DMS 273 (cell line): ENCODE data around the gene PA2G4.
A peak's percentile ranks its signal among the peaks of the same experiment; 100 is the strongest.

Source experiments
- DNase-seq: peaks from one replicate; lab custom pipeline; 2025; ENCODE audit not compliant: unreplicated experiment; lab: John Stamatoyannopoulos, UW

Gene PA2G4

GRCh38 chr12:56122637-56123036 is 18.3 kb downstream of the PA2G4 start:
- peak; percentile 52 for DNase-seq

- no peak for DNase-seq
Measured at GRCh38 chr12:56124133-56124532, 19.8 kb downstream of the PA2G4 start.

GRCh38 chr12:56126732-56127239 is 22.4 kb downstream of the PA2G4 start:
- no peak for DNase-seq

- DNase-seq, result no peak
Measured at GRCh38 chr12:56127485-56127887, 23.1 kb downstream of the PA2G4 start.

- peak; percentile 99 for DNase-seq
Measured at GRCh38 chr12:56127888-56128669, 23.7 kb downstream of the PA2G4 start, which contains the start of gene ESYT1. TSS of gene ESYT1 (plus strand) at chr12:56128267. CDS start at chr12:56128320, 53 bp downstream.

DNA sequence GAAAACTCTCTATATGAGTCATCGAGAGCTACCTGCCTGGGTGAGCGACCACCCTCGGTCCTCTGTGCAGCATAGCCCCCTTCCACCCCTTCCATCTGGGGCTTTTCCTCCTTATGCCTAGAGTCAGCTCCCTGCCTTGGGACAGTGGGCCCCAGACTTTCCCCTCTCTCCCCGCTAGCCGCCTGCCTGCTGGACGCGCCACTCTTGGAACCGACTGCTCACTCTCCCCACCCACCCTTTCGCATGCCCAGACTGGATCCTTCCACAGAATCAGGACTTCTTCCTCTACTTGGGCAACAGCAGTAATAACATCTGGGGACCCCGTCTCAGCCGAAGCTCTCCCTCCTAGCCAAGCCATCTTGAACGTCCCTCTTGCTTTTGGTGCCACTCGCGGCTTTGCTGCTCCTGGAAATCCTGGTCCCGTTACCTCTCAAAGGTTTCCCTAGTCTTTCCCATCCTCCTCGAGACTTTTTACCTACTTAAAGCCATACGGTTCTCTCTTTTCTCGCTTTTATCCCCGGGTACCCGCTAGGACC is 24.4 kb downstream of the PA2G4 start:
- peak; percentile 54 for DNase-seq

DNA sequence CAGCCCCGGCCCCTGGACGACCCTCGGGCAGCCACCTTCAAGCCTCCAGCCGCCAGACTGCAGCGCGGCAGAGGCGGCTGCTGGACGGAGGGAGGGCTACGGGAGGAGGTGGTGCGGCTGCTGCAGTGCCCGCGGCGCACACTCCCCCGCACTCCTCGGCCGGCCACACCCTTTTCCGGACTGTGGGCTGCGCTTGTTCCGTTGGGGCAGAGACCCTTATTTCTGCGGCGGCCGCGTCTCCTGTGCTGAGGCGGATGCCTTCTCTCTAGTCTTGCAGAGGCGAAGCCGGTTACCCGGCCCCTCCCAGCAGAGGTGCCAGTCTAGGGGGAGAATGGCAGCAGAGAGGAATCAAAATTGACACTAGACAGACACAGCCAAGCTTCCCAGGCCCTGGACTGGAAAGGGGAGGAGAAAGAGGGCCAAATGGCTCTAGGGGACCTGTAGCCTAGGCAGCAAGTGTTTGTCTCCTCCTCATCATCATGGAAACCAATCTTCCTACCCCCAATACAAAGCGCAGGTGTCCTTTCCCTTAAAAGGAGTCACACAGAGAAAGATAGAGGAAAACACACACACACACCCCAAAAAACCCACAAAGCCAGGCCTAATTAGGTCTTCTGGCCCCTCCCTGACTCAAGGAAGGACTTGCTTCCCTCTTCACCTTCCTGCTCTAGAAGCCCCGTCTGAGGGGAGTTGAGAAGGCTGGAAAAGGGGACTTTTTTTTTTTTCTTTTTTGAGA is 25.0 kb downstream of the PA2G4 start:
- DNase-seq, result peak; percentile 55

- DNase-seq, result no peak
Measured at GRCh38 chr12:56129942-56130495, 25.7 kb downstream of the PA2G4 start.

GRCh38 chr12:56130876-56131275 is 26.5 kb downstream of the PA2G4 start:
- no peak for DNase-seq

GRCh38 chr12:56134897-56135296 is 30.5 kb downstream of the PA2G4 start:
- DNase-seq, result no peak

GRCh38 chr12:56137853-56138571 is 33.7 kb downstream of the PA2G4 start:
- DNase-seq, result no peak

DNA sequence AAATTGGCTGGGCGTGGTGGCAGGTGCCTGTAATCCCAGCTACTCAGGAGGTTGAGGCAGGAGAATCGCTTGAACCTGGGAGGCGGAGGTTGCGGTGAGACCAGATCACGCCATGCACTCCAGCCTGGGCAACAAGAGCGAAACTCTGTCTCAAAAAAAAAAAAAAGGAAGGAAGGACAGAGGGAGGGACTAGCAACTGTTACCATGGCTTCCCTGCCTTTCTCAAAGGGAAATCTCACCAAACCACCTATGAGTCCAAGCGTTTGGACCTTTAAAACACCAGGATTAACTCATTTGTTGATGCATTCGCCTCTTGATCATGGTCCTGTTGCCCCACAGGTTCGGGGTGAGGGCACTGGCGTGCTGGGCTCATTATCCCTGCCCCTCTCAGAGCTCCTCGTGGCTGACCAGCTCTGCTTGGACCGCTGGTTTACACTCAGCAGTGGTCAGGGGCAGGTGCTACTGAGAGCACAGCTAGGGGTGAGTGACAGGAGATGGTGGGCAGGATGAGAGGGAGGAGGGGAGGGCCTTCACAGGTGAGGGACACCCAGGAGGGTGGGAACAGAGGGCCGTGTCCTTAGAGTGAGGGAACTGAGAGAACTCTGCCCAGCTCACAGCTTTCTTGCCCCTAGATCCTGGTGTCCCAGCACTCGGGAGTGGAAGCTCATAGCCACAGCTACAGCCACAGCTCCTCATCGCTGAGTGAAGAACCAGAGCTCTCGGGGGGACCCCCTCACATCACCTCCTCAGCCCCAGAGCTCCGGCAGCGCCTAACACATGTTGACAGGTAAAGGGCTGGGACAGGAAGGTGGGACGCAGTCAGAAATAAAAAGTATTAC is 37.8 kb downstream of the PA2G4 start:
- DNase-seq, result no peak

GRCh38 chr12:56143217-56143616 is 38.9 kb downstream of the PA2G4 start:
- no peak for DNase-seq

GRCh38 chr12:56143870-56144269 is 39.5 kb downstream of the PA2G4 start:
- no peak for DNase-seq

DNA sequence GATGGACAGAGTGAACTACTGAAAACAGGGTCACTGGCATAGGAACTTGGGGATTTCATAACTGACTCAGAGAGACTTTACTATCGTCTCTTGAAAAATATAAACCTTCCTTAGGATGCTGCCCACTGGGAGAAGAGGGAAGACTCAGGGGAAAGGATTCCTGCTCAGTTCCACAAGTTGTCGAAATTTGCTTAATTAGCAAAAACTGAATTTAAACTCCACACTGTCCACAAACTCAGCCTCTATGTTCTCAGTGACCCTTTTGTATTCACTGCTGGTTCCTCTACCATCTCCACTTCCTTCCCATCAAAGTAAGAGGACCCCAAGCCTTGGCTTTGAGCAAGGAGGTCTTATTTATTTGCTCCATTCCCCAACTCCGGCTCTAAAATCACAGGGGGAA is 40.9 kb downstream of the PA2G4 start:
- DNase-seq, result no peak

- DNase-seq, result peak; percentile 13
Measured at GRCh38 chr12:56146492-56147460, 42.4 kb downstream of the PA2G4 start.

DNA sequence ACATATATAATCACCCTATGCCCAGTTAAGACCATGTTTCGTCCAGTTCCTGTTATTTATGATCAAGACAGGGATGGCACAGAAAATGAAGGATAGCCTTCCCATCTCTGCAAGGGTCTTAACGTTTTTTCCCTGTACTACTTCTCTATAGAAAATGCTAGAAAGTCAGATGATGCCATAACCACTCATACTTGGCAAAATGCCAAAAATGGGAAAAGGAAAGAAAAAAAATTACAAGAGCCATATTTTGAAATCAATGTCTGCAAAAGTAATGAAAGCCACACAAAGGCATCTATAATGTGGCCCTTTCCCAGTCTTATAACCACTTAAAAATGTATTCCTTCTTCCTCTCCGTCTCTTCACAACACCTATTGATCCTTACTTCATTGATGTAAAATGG is 46.2 kb downstream of the PA2G4 start:
- DNase-seq, result peak; percentile 15

- DNase-seq, result peak; percentile 76
Measured at GRCh38 chr12:56151672-56152131, 47.3 kb downstream of the PA2G4 start.
